Measurements from ENCODE around the gene C6orf47. TPM values are rescaled to one million over a fixed set of nuclear protein-coding genes. Genes with fewer than 3 reads are reported as not detected.

C6orf47 gene
- total and polyA plus RNA-seq, 2 of the 13 experiments (the other 11 are each of a cell fraction or from before 2014, with no cell fraction given) = 1.7 to 18.1 TPM

DNA sequence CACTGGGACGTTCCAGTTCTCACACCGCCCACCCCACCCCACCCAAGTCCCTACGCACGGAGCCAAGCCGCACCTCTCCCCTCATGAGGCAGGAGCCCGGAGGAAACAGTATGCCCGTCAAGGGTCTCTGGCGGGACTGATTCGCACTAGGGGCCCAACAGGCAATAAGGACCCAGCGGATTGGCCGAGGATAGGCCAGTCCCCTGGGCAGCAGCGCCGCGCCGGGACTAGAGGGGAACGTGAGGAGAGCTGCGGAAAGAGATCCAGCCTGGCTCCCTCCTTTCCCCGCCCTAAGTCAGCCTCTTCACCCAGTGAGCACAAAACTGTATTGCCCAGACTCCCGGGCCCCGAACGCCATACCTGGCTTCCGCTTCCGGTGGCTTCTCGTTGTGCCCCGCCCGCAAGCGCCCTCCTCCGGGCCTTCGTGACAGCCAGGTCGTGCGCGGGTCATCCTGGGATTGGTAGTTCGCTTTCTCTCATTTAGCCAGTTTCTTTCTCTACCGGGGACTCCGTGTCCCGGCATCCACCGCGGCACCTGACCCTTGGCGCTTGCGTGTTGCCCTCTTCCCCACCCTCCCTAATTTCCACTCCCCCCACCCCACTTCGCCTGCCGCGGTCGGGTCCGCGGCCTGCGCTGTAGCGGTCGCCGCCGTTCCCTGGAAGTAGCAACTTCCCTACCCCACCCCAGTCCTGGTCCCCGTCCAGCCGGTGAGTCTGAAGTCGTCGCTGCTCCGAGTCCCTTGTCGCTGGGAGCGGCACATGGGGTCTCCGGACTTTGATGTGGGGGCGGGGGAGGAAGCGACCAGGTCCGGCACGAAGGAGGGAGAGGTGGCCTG lies 5.1 kb upstream of the C6orf47 start, which contains the start of gene CSNK2B (continued):
- TF ChIP-seq ZIK1 (CRISPR knock-in tag; IDR thresholded peaks at IDR 0.05; ENCODE audit: borderline replicate concordance, low read depth) (no peak), NFE2L1 (CRISPR knock-in tag; IDR thresholded peaks at IDR 0.05; ENCODE audit: borderline replicate concordance) (peak; percentile 72; the same call in 1 of the 2 replicates), NFRKB (IDR thresholded peaks at IDR 0.05) (no peak), ZNF382 (CRISPR knock-in tag; IDR thresholded peaks at IDR 0.05; ENCODE audit: borderline replicate concordance) (no peak), RBM39 (IDR thresholded peaks at IDR 0.05; ENCODE audit: low read depth, low read length, poor library complexity, severe bottlenecking) (peak; percentile 97), THAP11 (CRISPR knock-in tag; IDR thresholded peaks at IDR 0.05) (peak; percentile 99), PBX3 (CRISPR knock-in tag; IDR thresholded peaks at IDR 0.05; ENCODE audit: borderline replicate concordance) (peak; percentile 80; the same call in 1 of the 2 replicates), DNMT1 (CRISPR knock-in tag; IDR thresholded peaks at IDR 0.05) (no peak), TEAD2 (CRISPR knock-in tag; IDR thresholded peaks at IDR 0.05) (0 out of 2 replicates have a peak, but pooled peaks have one; percentile 16), ZNF710 (CRISPR knock-in tag; IDR thresholded peaks at IDR 0.05; ENCODE audit: borderline replicate concordance) (peak; percentile 81), ELF3 (CRISPR knock-in tag; IDR thresholded peaks at IDR 0.05) (peak; percentile 80), RNF219 (CRISPR knock-in tag; IDR thresholded peaks at IDR 0.05) (no peak), HMGXB3 (CRISPR knock-in tag; IDR thresholded peaks at IDR 0.05; ENCODE audit: borderline replicate concordance) (peak; percentile 98), ZNF816 (CRISPR knock-in tag; IDR thresholded peaks at IDR 0.05; ENCODE audit: borderline replicate concordance) (no peak), ZNF530 (CRISPR knock-in tag; IDR thresholded peaks at IDR 0.05; ENCODE audit: low read depth) (no peak), ZNF776 (CRISPR knock-in tag; IDR thresholded peaks at IDR 0.05) (peak; percentile 30; the same call in 1 of the 2 replicates), PHF8 (CRISPR knock-in tag; IDR thresholded peaks at IDR 0.05) (peak; percentile 97)

All from HepG2 (cell line).